AG10803 (cell line): ENCODE data around the gene ASB10.

Source experiments
- DNase-seq: peaks from one replicate; pipeline ENCODE4 v3.0.0; 2010; ENCODE audit warnings: low read depth
- H3K4me3 ChIP-seq: 2 replicates; pipeline ENCODE4 v1.5.1; 2011; ENCODE audit warnings: mild to moderate bottlenecking, low read length, control low read depth
- CTCF ChIP-seq: conservative IDR thresholded peaks from 2 replicates; pipeline ENCODE4 v1.5.1; 2011; ENCODE audit warnings: mild to moderate bottlenecking, low read length, control low read depth, inconsistent platforms

ASB10 gene

GRCh38 chr7:151231080-151231479 is 44.0 kb upstream of the ASB10 start:
- DNase-seq = no peak
- TF ChIP-seq CTCF = no peak
- H3K4me3 ChIP-seq = no peak overlapping the region

GRCh38 chr7:151229249-151229648 is 42.2 kb upstream of the ASB10 start:
- H3K4me3 ChIP-seq = no peak overlapping the region
- no peak for TF ChIP-seq CTCF
- DNase-seq = no peak

GRCh38 chr7:151228024-151228866 is 41.2 kb upstream of the ASB10 start:
- H3K4me3 ChIP-seq = peak overlapping the region; percentile 83
- no peak for TF ChIP-seq CTCF
- DNase-seq = no peak

GRCh38 chr7:151226875-151227782 is 40.1 kb upstream of the ASB10 start, which contains the start of gene ABCF2:
Gene ABCF2, minus strand, starts transcription at chr7:151227205. Its CDS starts 747 bp downstream, at chr7:151226458.
- H3K4me3 ChIP-seq = peak within 1 kb of the TSS; percentile 91
- peak; percentile 99 for DNase-seq
- no peak; the same call in 1 of the 2 replicates for TF ChIP-seq CTCF

GRCh38 chr7:151226560-151226874 is 39.5 kb upstream of the ASB10 start:
- peak overlapping the region; percentile 91 for H3K4me3 ChIP-seq
- DNase-seq = no peak
- no peak for TF ChIP-seq CTCF

- peak overlapping the region; percentile 91 for H3K4me3 ChIP-seq
- TF ChIP-seq CTCF = no peak
- no peak for DNase-seq
These were observed 39.0 kb upstream of the ASB10 start for GRCh38 chr7:151225948-151226510.
